ENCODE measurements around the gene TTC7B. TPM values are rescaled to one million over a fixed set of nuclear protein-coding genes. Genes with fewer than 3 reads are reported as not detected.

Gene TTC7B
- total RNA-seq, 2 experiments from 2014 or later: 8.8 to 9.5 TPM

DNA sequence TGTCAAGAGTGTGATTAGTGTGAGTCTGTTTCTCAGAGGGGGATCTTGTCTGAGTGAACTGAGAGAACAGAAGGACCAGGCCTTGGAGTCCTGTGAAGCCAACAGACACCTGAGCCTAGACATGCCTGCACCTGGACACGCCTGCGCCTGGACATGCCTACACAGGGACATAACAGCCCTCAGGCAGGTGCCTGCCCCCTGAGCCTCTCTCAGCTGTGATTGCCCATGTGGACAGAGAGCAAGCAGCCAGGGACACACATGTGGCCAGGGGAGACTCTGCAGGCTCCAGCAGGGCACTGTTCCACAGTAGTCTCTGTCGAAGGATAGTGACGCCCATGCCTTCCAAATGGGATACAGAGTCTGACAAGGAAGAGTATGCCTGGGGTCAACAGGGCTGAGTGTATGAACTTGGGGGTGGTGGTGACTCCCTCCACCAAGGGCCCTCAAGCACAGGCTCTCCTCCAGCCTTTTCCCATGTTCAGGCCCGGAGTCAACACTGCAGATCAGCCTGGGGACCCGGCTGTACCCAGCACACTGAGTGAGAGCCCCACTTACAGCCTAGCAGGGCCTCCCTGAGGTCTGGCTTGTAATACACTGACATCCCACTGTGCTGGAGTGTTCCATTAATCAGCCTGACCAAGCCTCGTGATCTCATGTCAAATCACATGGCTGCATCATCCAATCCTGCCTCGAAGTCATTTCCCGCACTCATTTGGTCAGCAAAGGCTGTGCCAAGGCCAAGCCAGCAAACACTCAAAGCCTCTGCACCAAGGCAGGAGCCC is 246.4 kb downstream of the TTC7B start:
- CTCF ChIA-PET: no interaction called here
- DNase-seq: no peak
- Mint-ChIP-seq H3K36me3 (ENCODE audit: low read depth) (no peaks in the 10 kb centered on the region), H3K4me3 (no peak overlapping the region), H3K4me1 (peaks cover 7% of the 10 kb centered on the region), H3K9me3 (no peaks in the 10 kb centered on the region), H3K27me3 (no peaks in the 10 kb centered on the region), H3K27ac (no peak overlapping the region)
- POLR2A ChIA-PET: no interaction called here

DNA sequence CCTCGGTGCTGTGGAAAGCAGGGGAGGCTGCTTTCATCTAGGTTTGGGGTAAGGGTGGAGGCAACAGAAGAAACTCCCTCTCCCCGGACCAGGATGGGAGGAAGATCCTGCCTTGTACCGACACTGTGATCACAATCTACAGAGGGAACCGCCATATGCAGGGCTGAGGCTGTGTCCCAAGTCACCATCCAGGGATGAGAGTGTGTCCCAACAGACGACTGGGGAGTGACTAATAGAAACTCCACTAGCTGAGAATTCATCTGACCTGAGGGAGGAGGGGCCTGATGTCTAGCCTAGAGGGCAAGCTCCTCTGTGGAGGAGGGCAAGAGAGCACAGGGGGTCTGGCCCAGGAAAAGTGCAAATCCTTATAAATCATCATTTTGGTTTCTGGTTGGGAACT is 247.0 kb downstream of the TTC7B start:
- ChIA-PET POLR2A (no interaction called here), CTCF (no interaction called here)
- DNase-seq: no peak
- peaks cover 7% of the 10 kb centered on the region for H3K4me1 Mint-ChIP-seq
- no peaks in the 10 kb centered on the region for H3K9me3 Mint-ChIP-seq
- H3K27me3 Mint-ChIP-seq: no peaks in the 10 kb centered on the region
- no peaks in the 10 kb centered on the region for H3K36me3 Mint-ChIP-seq (ENCODE audit: low read depth)
- no peak overlapping the region for H3K27ac Mint-ChIP-seq
- H3K4me3 Mint-ChIP-seq: no peak overlapping the region

DNA sequence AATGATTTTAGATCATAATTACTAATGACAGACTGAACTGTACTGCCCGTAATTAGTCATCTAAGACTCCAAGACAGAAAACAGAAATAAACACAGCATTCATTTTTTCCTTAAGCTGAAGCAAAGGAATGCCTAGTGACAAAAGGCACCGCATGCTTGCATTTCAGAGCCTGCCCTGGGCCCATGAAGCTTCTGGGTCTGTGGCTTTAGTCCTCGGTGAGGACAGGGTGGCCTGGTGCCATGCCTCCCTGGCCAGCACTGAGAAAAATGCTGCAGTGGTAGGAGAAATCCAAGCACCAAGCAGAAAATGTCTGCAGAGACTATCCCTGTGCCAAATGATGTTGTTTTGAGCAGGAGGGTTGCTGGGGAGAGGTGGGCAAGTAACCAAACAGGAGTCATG is 247.8 kb downstream of the TTC7B start:
- ChIA-PET CTCF (no interaction called here), POLR2A (no interaction called here)
- Mint-ChIP-seq H3K27me3 (no peaks in the 10 kb centered on the region), H3K4me3 (no peak overlapping the region), H3K4me1 (peaks cover 7% of the 10 kb centered on the region), H3K27ac (no peak overlapping the region), H3K9me3 (no peaks in the 10 kb centered on the region), H3K36me3 (ENCODE audit: low read depth) (no peaks in the 10 kb centered on the region)
- no peak for DNase-seq

DNA sequence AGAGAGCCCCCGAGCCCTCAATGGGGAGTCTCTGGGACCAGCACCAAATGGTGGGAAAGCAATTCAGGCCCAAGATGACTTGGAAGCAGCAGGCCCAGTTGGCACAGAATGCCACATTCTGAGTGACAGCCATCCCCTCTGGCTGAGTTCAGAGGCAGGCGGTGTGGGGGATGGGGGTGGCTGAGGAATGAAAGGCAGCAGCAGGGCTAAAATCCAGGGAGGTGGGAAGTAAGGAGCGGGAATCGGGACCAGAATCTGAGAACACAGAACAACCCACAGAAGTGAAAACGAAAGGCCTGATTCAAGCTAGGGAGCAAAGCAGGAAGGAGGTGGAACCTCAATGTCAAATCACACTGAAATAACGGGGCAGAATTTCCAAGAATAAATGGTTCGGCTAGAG is 248.2 kb downstream of the TTC7B start:
- H3K4me3 Mint-ChIP-seq: no peak overlapping the region
- no peaks in the 10 kb centered on the region for H3K9me3 Mint-ChIP-seq
- CTCF ChIA-PET: no interaction called here
- POLR2A ChIA-PET: no interaction called here
- H3K36me3 Mint-ChIP-seq (ENCODE audit: low read depth): no peaks in the 10 kb centered on the region
- peaks cover 7% of the 10 kb centered on the region for H3K4me1 Mint-ChIP-seq
- no peaks in the 10 kb centered on the region for H3K27me3 Mint-ChIP-seq
- no peak overlapping the region for H3K27ac Mint-ChIP-seq
- no peak for DNase-seq

DNA sequence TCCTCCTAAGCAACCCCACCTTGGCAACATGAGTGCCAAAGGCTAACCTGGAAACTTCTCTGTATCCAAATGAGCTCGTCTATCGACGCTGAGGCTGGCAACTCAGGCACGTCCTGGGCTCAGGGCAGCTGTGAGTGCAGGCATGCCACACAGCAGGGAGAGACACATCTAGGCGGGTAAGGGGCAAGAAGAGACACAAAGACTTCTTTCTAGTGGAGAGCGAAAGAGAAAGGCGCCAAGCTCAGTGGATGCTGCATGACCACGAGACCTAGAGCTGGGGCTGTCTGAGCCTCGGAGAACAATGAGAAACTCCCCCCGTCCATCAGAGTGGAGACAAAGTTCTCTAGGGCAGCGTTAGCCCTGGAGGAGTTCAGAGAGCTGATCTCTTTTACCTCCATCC is 249.0 kb downstream of the TTC7B start:
- peaks cover 7% of the 10 kb centered on the region for H3K4me1 Mint-ChIP-seq
- CTCF ChIA-PET: no interaction called here
- H3K9me3 Mint-ChIP-seq: no peaks in the 10 kb centered on the region
- H3K27ac Mint-ChIP-seq: no peak overlapping the region
- DNase-seq: no peak
- no peaks in the 10 kb centered on the region for H3K27me3 Mint-ChIP-seq
- no peak overlapping the region for H3K4me3 Mint-ChIP-seq
- H3K36me3 Mint-ChIP-seq (ENCODE audit: low read depth): no peaks in the 10 kb centered on the region
- POLR2A ChIA-PET: no interaction called here

DNA sequence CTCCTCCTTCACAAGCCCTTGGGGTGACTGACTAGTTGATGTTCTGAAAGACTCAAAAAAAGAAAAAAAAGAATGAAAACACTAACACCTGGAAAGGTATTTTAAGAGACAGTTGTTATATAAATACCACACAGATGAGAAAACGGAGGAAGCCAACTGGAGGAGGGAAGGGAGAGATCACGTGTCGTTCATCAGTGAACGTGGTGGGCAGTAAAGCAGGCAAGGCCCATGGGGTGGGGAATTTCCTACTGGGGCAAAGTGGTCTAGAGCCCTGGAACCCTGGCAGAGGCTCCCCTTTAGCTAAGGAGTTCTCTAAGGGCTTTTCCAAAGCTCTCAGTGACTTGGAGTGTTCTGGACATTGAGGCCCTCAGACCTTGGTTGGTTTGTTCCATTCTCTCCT is 249.7 kb downstream of the TTC7B start:
- Mint-ChIP-seq H3K27me3 (no peaks in the 10 kb centered on the region), H3K36me3 (ENCODE audit: low read depth) (no peaks in the 10 kb centered on the region), H3K9me3 (no peaks in the 10 kb centered on the region), H3K4me1 (peaks cover 7% of the 10 kb centered on the region), H3K27ac (no peak overlapping the region), H3K4me3 (no peak overlapping the region)
- ChIA-PET CTCF (no interaction called here), POLR2A (no interaction called here)
- DNase-seq: no peak

DNA sequence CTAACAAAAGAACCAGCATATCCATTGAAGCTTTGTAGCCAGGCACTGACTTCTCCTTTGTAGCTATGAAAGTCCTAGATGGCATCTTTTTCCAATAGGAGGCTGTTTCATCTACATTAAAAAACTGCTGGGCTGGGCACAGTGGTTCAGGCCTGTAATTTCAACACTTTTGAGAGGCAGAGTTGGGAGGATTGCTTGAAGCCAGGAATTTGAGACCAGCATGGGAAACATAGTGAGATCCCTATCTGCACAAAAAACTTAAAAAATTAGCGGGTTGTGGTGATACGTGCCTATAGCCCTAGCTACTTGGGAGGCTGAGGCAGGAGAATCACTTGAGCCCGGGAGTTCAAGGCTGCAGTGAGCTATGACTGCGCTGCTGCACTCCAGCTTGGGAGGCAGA is 251.7 kb downstream of the TTC7B start:
- DNase-seq: no peak
- H3K36me3 Mint-ChIP-seq (ENCODE audit: low read depth): no peaks in the 10 kb centered on the region
- CTCF ChIA-PET: no interaction called here
- no peaks in the 10 kb centered on the region for H3K9me3 Mint-ChIP-seq
- H3K27ac Mint-ChIP-seq: no peak overlapping the region
- H3K27me3 Mint-ChIP-seq: no peaks in the 10 kb centered on the region
- H3K4me3 Mint-ChIP-seq: no peak overlapping the region
- POLR2A ChIA-PET: no interaction called here
- peaks cover 7% of the 10 kb centered on the region for H3K4me1 Mint-ChIP-seq

DNA sequence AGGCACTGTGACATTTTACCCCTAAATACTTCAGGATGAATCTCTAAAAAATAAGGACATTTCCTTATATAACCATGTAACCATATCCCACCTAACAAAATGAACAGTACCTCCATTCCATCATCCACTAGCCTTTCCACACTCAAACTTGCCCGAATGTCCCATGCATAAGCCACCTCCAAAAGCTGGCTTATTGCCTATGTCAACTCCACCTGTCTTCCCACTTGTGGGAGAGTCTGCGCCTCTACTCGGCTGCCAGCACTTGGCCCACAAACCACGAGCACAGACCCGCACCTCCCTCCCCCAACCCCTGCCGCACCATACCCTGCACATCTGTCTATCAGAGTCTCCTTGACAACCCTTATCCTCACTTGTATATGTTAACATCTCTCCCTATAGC is 253.6 kb downstream of the TTC7B start:
- no peak overlapping the region for H3K4me3 Mint-ChIP-seq
- H3K36me3 Mint-ChIP-seq (ENCODE audit: low read depth): no peaks in the 10 kb centered on the region
- H3K4me1 Mint-ChIP-seq: no peaks in the 10 kb centered on the region
- ChIA-PET POLR2A (no interaction called here), CTCF (no interaction called here)
- no peaks in the 10 kb centered on the region for H3K27me3 Mint-ChIP-seq
- no peaks in the 10 kb centered on the region for H3K9me3 Mint-ChIP-seq
- H3K27ac Mint-ChIP-seq: no peak overlapping the region
- DNase-seq: no peak

DNA sequence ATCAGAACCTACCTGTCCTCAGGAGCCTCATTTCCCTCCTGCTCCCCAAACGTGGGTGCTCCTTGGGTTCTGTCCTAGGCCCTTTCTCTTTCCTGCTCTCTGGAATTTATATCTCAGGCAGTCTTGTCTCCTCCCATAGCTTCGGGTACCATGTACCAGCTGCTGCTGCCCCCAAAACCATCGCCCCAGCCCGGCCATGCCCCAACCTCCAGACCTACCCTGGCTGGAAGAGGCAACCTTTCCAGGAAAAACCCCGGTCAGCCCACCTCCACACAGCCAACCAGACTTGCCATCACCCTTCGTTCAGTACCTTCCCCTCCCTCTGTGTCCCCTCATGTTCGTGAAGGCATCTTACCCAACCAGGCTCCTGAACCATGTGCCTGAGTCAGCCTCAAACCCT is 254.3 kb downstream of the TTC7B start:
- no peaks in the 10 kb centered on the region for H3K36me3 Mint-ChIP-seq (ENCODE audit: low read depth)

DNA sequence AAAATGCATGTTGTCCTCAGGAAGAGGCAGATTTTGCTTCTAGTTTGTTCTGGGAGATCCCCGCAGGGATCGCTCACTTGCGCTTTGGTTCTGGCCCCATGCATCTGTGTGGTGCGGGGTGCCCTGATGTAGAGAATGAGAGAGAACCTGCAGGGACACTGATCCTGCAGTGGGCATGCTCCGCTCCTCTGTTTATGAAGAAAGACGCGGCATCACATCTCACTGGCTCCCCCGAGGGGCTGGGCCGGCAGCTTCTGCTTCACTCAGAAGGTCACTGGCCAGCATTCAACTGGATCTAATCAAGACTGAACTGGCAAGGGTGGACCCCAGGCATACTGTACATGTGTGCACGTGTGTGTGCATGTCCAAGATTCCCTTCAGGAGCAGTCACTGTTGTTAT is 255.2 kb downstream of the TTC7B start:
- POLR2A ChIA-PET: no interaction called here
- no peaks in the 10 kb centered on the region for H3K9me3 Mint-ChIP-seq
- no peaks in the 10 kb centered on the region for H3K27me3 Mint-ChIP-seq

More for the DNA sequence above, 254.3 kb downstream of the TTC7B start:
- no peak overlapping the region for H3K27ac Mint-ChIP-seq
- ChIA-PET CTCF (no interaction called here), POLR2A (no interaction called here)
- H3K9me3 Mint-ChIP-seq: no peaks in the 10 kb centered on the region
- no peak for DNase-seq
- H3K27me3 Mint-ChIP-seq: no peaks in the 10 kb centered on the region
- H3K4me1 Mint-ChIP-seq: no peaks in the 10 kb centered on the region
- H3K4me3 Mint-ChIP-seq: no peak overlapping the region

DNA sequence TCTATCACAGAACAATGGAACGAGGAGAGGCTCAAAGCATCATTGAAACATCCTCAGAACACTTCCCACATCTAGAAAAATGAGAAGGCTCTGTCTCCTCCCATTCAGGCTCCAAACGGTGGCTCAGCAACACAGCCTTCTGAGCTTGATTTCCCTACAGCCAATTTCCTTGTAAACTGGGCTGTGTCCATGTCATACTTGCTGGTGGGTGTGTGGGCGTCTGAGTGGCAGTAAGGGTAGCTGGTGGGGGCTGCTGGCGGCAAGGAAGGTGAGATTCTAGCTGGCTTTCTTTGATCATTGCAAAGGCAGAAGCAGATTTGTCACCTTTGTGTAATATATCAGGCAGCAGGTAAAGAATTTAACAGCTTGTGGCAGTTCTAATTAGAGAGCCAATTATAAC is 255.7 kb downstream of the TTC7B start:
- H3K27ac Mint-ChIP-seq: no peak overlapping the region
- DNase-seq: no peak
- H3K36me3 Mint-ChIP-seq (ENCODE audit: low read depth): no peaks in the 10 kb centered on the region
- H3K27me3 Mint-ChIP-seq: no peaks in the 10 kb centered on the region
- H3K4me1 Mint-ChIP-seq: no peaks in the 10 kb centered on the region
- no peaks in the 10 kb centered on the region for H3K9me3 Mint-ChIP-seq
- H3K4me3 Mint-ChIP-seq: no peak overlapping the region
- CTCF ChIA-PET: no interaction called here
- POLR2A ChIA-PET: no interaction called here

More for the DNA sequence above, 255.2 kb downstream of the TTC7B start:
- DNase-seq: no peak
- no peak overlapping the region for H3K4me3 Mint-ChIP-seq
- H3K27ac Mint-ChIP-seq: no peak overlapping the region
- H3K4me1 Mint-ChIP-seq: no peaks in the 10 kb centered on the region
- H3K36me3 Mint-ChIP-seq (ENCODE audit: low read depth): no peaks in the 10 kb centered on the region
- CTCF ChIA-PET: no interaction called here

DNA sequence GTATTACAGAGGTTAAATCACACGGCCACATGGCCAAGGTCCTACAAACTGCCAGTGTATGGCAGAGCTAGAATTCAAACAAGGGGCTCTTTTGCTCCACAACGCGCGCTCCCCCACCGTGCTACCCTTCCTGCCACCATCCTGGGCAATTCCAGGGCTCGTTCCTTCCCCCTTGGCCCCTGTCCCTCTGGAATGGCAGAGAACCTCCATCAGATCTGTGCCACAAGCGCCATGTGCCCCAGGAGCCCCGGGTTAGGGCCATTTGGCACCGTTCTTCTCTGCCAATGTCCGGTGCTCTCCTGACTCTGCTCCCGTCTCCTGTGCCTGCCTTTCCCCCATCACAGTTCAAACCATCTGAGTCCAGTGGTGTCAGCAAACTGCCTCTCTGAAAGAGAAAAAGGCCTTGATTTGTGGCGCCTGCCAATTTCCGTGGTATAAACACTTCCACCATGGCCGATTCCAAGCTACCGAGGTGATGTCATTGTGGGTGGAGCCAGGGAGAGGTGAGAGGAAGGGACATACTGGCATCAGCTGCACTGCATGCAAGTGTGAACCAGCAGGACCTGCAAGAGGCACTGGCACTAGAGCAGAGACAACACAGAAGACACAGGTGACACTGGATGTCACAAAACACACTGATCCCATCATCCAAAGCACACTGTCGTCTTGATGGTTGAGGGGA is 256.3 kb downstream of the TTC7B start:
- POLR2A ChIA-PET: no interaction called here
- no peak overlapping the region for H3K4me3 Mint-ChIP-seq
- H3K36me3 Mint-ChIP-seq (ENCODE audit: low read depth): no peaks in the 10 kb centered on the region
- no peak for DNase-seq
- H3K27ac Mint-ChIP-seq: no peak overlapping the region
- no peaks in the 10 kb centered on the region for H3K9me3 Mint-ChIP-seq
- CTCF ChIA-PET: no interaction called here
- no peaks in the 10 kb centered on the region for H3K4me1 Mint-ChIP-seq
- no peaks in the 10 kb centered on the region for H3K27me3 Mint-ChIP-seq

DNA sequence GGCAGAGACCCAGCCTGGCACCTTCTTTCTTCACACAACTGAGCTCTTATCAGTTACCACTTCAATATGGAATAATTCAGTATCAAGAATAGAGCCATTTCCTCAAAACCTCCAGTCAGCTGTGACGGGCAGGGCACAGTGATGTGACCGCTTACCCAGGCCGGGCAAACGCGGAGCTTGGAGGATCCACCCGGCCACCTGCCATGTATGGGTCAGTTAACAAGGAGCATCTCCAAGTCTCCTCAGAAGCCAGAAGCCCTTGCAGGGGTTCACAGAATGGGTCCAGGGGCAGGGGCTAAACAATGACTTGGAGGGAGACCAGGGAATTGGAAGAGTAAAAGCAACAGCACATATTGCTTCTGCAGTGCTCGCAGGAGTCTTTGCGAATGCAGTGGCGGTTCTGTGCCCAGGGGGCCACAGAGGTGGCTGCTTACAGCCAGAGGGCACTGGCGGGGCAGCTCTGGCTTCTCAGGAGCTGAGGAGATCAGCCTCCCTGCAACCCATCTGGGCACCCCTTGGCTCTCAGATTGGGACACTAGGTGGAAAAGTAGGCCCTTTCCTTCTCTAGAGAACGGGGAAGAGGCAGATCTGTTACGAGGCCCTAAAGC is 257.1 kb downstream of the TTC7B start:
- ChIA-PET POLR2A (no interaction called here), CTCF (no interaction called here)
- Mint-ChIP-seq H3K36me3 (ENCODE audit: low read depth) (no peaks in the 10 kb centered on the region), H3K27me3 (no peaks in the 10 kb centered on the region), H3K9me3 (no peaks in the 10 kb centered on the region), H3K4me3 (no peak overlapping the region), H3K4me1 (no peaks in the 10 kb centered on the region), H3K27ac (no peak overlapping the region)
- no peak for DNase-seq

Data from activated CD4-positive, alpha-beta memory T cell treated with anti-CD3 and anti-CD28 coated beads, Interleukin-2, amount 10 ng/mL, durations not matched to agents 7 days and 5 days (primary cell).